ENCODE data around the gene RPS6KA1.
"Not testable (repeated sequence)": the region's sequence is repeated elsewhere in the genome, so short reads cannot be mapped to it uniquely, and the experiment has no call there.

The RPS6KA1 gene

GRCh38 chr1:26585471-26585870, 55.9 kb downstream of the RPS6KA1 start:
- no peak overlapping the region for H3K27ac ChIP-seq (replicated peaks)
- H3K27me3 ChIP-seq (ENCODE audit: insufficient read depth, poor library complexity, severe bottlenecking), result no peaks in the 10 kb centered on the region
- TF ChIP-seq REST (IDR thresholded peaks at IDR 0.05; ENCODE audit: insufficient replicate concordance, low read depth) (no peak), POLR2AphosphoS5 (IDR thresholded peaks at IDR 0.05; ENCODE audit: low read depth) (no peak), SPI1 (IDR thresholded peaks at IDR 0.05; ENCODE audit: borderline replicate concordance, low read depth) (no peak), GABPA (IDR thresholded peaks at IDR 0.05; ENCODE audit: low read depth) (no peak), CTCF (IDR thresholded peaks at IDR 0.05; ENCODE audit: insufficient read depth, low read length) (no peak)
- no peak for DNase-seq (ENCODE audit: low read depth in 1 of 2, low spot score in 1 of 2)
- no peak overlapping the region for H3K4me3 ChIP-seq (replicated peaks; ENCODE audit: insufficient read depth, low read length)

GRCh38 chr1:26593385-26593784, 63.8 kb downstream of the RPS6KA1 start:
- no peak overlapping the region for H3K4me3 ChIP-seq (replicated peaks; ENCODE audit: insufficient read depth, low read length)
- no peak for DNase-seq (ENCODE audit: low read depth in 1 of 2, low spot score in 1 of 2)
- H3K27me3 ChIP-seq (ENCODE audit: insufficient read depth, poor library complexity, severe bottlenecking), result no peaks in the 10 kb centered on the region
- no peak overlapping the region for H3K27ac ChIP-seq (replicated peaks)
- no peak for TF ChIP-seq CTCF (IDR thresholded peaks at IDR 0.05; ENCODE audit: insufficient read depth, low read length)

GRCh38 chr1:26594593-26594992, 65.0 kb downstream of the RPS6KA1 start:
- not testable (repeated sequence) for DNase-seq (ENCODE audit: low read depth in 1 of 2, low spot score in 1 of 2); H3K27me3 ChIP-seq (ENCODE audit: insufficient read depth, poor library complexity, severe bottlenecking); H3K4me3 ChIP-seq (replicated peaks; ENCODE audit: insufficient read depth, low read length); H3K27ac ChIP-seq (replicated peaks)

- TF ChIP-seq POLR2AphosphoS5 (IDR thresholded peaks at IDR 0.05; ENCODE audit: low read depth) (no peak), CTCF (IDR thresholded peaks at IDR 0.05; ENCODE audit: insufficient read depth, low read length) (peak; percentile 32), REST (IDR thresholded peaks at IDR 0.05; ENCODE audit: insufficient replicate concordance, low read depth) (no peak)
- DNase-seq (ENCODE audit: low read depth in 1 of 2, low spot score in 1 of 2), result peak in 1 of 2 experiments; percentile 34
- Histone ChIP-seq H3K4me3 (replicated peaks; ENCODE audit: insufficient read depth, low read length) (no peak overlapping the region), H3K27me3 (ENCODE audit: insufficient read depth, poor library complexity, severe bottlenecking) (no peaks in the 10 kb centered on the region), H3K27ac (replicated peaks) (no peak overlapping the region)
These were observed 68.1 kb downstream of the RPS6KA1 start for GRCh38 chr1:26597629-26598039.

Data from HL-60 (cell line).